ENCODE results near the gene FUCA1.
"Not testable (repeated sequence)": the region's sequence is repeated elsewhere in the genome, so short reads cannot be mapped to it uniquely, and the experiment has no call there.

The FUCA1 gene

DNA sequence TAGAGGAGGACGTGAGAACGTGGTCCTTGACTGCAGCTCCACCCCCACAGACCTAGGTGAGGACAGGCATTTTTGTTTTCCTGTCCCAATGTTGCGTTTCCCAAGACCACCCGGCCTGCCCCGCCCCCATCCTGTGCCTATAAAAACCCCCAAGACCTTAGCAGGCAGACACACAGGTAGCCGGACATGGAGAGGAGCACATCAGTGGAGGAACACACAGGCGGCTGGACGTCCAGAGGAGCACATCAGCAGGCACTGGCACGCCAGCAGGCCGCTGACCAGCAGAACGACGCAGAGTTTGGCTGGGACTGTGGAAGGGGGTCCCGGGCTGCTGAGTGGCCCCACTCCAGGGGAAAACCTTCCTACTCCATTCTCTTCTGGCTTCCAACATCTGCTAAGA lies 30.2 kb downstream of the FUCA1 start:
- no peak for DNase-seq

DNA sequence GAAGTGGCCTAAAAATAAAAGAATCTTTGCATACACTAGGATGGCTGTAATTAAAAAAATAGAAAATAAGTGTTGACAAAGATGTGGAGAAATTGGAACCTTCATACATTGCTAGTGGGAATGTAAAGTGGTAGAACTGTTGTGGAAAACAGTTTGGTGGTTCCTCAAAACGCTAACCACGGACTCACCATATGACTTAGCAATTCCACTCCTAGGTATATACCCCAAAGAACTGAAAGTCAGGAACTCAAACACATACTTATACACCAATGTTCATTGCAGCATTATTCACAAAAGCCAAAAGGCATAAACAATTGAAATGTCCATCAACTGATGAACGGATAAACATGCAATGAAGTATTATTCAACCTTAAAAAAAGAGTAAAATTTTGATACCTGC lies 32.1 kb downstream of the FUCA1 start:
- no peak for DNase-seq

DNA sequence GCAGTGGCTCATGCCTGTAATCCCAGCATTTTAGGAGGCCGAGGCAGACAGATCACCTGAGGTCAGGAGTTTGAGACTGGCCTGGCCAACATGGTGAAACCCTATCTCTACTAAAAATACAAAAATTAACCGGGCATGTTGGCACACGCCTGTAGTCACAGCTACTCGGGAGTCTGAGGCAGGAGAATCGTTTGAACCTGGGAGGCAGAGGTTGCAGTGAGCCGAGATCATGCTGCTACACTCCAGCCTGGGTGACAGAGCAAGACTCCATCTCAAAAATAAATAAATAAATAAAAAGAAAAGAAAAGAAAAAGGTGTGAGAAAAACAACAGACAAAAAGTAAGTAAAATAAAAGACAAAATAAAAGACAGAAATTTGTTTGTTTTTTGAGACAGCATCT lies 33.9 kb downstream of the FUCA1 start:
- not testable (repeated sequence) for DNase-seq

DNA sequence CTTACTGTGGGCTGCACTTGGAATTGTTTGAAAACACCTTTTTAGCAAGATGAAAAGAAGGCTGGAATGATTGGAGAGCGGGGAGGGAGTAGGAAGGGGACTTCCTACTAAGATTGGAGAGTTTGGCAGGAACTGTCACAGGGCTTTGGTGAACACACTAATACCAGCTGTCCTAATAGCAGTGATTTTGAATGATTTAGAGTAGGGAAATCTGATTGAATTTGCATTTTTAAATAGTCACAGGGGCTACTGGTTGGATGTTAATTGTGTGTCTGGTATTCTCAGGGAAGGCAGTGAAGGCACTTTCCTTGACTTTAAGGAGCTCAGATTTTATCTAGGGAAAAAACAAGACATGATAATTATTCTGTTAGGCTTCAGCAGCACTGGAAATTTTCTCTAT lies 40.4 kb downstream of the FUCA1 start:
- no peak for DNase-seq

DNA sequence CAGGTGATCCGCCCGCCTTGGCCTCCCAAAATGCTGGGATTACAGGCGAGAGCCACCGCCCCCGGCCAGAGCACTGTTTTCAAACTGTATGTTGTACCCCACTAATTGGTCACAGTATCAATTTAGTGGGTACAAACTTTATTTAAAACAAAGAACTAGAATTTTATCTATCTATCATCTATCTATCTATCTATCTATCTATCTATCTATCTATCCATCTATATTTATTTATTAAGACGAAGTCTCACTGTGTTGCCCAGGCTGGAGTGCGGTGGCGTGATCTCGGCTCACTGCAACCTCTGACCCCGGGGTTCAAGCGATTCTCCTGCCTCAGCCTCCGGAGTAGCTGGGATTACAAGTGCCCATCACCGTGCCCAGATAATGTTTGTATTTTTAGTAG lies 41.5 kb downstream of the FUCA1 start:
- not testable (repeated sequence) for DNase-seq

DNA sequence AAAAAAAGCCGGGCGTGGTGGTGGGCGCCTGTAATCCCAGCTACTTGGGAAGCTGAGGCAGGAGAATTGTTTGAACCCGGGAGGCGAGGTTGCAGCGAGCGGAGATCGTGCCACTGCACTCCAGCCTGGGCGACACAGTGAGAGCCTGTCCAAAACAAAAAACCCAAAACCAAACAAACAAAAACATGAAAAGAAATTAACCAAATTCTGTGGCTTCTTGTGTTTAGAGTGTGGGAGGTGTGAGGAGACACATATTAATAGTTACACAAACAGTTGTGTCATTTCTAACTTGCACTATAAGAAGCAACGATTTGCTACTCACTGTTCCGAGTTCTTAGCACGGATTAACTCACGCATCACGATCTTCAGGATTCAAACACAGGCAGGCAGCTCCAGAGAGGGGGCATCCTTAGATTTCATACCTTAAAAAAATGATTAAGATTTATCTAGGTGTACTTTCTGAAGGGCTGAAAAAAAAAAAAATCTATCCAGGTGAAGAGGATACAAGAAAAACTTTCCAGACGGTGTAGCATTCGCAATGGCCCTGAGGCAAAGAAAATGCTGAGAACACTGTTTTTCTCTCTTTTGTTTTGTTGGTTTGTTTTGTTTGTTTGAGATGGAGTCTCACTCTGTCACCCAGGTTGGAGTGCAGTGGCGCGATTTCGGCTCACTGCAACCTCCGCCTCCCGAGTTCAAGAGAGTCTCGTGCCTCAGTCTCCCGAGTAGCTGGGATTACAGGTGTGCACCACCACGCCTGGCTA lies 42.1 kb downstream of the FUCA1 start:
- DNase-seq, result peak in 1 of 14 donors; percentile 1

DNA sequence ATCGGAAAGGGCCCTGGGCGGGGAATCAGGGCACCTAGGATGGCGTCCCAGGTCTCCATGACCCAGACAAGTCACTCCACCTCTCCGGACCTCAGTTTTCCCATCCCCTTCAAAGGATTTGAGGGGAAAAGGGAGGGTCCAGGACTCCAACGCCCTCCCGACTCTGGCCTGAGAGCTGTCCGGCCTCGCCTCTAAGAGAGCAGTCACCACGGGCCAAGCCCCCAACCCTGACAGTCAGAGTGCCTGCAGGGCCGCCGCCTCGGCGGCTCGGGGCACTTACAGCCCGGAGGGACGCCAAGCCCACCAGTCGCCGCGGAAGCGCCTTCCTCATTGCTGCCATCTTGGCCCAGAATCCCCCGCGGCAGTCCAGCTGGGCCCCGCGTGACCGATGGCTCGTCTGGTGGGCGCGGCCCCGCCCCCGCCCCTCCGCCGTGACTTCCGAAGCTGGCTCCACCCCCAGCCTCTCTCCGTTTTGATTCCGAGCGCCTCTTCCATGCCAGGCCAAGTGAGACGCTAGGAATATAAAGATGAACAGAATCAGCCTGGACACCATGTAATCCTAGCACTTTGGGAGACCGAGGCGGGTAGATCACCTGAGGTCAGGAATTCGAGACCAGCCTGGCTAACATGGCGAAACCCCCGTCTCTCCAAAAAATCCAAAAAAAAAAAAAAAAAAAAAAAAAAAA lies 42.9 kb downstream of the FUCA1 start, which contains the start of gene HMGCL:
HMGCL (minus strand) TSS at position 354 of the 686 bp plus-strand sequence; CDS start at position 340, 14 bp downstream.
- DNase-seq, result peak; percentile 48 to 93 (median 84)

DNA sequence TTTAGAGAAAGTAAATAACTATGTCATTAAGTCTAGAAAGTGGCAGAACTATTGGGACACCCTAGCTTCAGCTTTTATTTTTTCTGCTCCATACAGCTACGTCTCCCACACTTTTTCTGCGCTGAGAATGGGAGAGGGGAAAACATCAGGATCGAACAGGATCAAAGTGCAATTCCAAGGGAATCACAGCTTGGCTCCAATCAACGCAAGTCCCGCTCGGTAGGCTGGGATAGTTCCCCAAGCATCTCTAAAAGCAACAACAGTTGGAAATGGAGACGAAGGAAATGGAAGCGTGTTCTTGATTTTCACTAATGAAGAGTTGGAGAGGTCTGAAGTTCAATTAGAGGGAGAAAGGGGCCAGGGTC lies 43.4 kb downstream of the FUCA1 start:
- DNase-seq, result no peak

DNA sequence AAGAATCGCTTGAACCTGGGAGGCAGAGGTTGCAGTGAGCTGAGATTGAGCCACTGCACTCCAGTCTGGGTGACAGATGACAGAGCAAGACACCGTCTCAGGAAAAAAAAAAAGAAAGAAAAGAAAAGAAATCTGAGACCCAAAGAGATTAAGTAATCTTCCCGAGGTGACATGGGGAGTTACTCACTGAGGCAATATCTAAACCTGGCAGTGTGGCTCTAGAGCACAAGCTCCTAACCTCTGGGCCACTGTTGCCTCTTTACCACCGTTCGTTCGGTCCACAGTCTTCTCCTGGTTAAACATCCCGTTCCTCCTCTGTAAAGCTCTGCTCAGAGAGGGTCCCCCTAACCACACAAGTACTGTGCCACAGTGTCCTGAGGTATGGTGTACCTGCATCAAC lies 44.3 kb downstream of the FUCA1 start:
- no peak for DNase-seq

DNA sequence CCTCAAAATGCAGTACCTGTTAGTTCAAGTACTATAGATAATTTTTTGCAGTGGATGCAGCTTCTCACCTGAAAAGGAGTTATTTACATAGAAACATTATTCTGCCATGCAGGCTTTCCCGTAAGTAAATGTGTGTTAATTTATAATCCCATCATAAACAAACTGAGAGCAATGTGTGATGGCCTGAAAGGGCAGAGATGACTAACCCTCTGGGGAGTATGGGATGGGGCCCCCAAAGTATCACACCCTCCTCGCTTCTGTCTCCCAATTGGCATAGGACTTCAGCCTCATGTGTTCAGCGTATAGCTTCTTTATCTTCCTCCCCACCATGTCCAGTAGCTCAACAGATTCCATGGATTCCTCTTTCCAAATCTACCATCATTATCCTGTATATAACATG lies 50.5 kb downstream of the FUCA1 start:
- no peak for DNase-seq

DNA sequence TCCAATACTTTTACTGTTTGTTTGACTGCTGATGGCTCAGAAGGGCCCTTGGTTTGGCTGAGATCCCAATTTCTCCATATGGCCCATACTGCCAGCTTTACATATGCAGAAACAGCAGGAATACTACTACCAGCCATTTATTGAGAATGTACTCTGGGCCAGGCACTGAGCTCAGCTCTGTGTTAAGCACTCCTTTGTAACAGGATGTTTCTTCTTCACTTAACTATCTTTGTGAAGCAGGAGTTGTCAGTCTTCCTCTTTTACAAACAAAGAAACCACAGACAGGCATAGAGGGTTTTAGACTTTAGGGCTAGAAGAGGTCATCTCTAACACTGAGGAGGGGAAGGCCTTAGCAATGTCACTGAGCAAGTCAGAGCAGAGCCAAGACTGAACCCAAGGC lies 51.2 kb downstream of the FUCA1 start:
- DNase-seq, result no peak

DNA sequence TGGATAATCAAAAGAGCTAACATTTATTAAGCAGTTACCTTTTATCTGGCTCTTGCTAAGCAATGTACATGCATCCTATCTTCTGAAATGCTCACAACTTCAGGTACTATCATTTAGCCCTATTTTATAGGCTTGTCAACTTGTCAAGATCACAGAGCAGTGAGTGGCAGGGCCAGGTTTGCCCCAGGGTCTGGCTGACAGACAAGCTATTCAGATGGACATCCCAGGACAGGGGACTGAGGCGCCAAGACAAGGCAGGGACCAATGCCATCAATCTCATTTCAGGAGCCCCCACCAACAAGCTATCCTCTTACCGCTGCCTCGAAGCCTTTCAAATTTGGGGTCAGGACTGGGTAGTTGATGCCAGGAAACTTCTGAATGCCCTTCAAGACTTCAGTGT lies 51.7 kb downstream of the FUCA1 start:
- DNase-seq, result no peak

DNA sequence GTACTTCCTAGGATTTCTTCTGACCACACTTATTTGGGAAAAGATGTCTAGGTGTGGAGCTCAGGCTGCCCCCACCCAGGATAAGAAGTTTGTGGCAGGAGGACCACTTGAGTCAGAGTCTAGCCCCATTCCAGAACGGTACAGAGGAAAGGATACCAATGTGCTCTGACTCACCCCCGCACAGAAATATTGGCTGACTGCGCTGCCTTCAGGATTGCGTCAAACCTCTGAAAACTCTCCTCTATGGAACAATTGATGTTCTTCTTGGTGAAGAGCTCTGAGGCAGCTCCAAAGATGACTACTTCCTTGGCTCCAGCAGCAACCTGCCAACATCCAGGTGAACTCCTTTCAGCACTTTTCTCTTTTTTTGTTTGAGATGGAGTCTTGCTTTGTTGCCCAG lies 54.1 kb downstream of the FUCA1 start:
- DNase-seq, result no peak

DNA sequence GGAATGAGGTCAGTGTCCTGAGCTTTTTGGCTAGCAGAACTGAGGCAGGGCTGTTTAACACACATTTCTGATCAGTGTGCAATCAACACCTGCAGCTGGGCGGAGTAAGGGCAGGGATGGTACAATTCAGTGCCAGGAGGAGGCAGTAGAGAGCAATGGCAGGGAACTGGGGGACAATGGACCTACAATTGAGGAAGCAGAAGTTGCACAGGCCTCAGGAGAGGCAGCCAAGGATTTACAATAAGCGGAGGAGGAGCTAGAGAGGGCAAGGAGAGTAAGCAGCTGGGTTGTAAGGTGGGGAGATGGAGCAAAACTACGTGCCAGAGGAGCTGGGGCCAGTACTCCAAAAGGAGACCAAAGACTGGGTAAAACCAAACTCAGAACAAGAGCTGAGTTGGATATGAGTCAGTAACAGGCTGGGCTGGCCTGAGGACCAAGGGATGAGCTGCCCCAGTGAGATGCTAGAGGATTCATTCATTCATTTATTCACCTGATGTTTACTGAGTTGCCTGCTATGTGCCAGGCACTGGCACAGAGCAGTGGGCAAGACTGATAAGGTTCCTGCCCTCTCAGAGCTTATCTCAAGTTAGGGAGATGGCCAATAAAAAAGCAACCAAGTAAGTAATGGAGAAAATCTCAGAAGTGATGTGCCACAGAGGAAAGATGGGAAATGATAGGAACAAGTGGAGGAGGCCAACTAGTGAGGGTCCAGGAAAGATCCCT lies 57.1 kb downstream of the FUCA1 start:
- peak in 7 of 14 donors; percentile 8 to 45 (median 16) for DNase-seq

DNA sequence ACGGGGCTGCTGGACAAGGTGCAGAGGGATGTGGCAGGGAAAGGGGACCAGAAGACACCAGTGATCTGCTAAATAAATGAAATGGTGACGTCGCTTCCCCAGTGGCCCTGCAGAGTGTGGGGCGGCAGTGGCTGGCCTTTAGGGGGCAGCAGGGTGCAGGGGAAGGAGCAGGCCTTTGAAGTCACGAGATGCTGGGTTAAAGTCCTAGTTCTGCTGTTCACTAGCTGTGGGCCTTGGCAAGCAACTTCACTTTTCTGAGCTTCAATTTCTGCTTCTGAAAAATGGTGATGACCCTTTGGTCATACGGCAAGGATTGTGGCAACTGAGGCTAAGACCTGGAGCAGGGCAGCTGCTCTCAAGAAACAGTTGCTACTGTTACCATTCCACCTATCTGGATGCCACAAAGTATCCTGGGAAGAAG lies 58.3 kb downstream of the FUCA1 start:
- DNase-seq, result peak in 9 of 14 donors; percentile 10 to 60 (median 36)

DNA sequence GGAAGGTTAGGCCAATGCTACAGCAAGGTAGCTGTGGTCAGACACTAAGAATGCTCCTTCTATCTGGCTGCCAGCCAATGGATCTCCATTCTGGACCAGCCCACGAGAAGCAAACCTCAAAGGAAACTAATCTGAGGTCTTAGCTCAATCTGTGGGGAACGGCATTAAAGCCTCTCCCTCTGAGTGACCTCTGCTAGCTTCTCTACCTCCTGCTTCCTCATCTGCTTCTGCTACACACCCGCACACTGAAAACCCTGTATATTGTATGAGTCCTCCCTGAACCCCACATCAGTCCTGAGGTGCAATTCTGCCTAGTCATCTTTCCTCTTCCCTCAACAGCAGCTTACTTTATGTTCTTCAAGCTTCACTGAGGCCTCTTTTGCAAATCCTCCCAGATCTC lies 60.6 kb downstream of the FUCA1 start:
- DNase-seq, result no peak

DNA sequence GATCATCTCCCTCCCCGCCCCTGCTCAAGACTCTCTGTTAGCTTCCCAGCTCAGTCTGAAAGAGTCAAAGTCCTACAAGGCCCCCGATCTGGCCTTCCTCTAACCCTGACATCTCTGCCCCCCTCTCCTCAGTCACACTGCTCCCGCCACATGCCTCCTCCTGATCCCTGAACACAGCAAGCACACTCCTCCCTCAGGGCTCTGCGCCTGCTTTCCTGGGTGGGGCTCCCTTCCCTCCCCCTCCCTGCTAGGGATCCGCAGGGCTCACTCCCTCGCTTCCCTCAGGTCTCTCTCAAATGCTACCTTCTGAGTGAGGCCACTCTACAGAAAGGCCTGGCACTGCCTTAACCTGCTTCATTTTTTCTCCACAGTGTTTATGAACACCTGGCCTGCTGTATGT lies 61.8 kb downstream of the FUCA1 start:
- DNase-seq, result no peak

DNA sequence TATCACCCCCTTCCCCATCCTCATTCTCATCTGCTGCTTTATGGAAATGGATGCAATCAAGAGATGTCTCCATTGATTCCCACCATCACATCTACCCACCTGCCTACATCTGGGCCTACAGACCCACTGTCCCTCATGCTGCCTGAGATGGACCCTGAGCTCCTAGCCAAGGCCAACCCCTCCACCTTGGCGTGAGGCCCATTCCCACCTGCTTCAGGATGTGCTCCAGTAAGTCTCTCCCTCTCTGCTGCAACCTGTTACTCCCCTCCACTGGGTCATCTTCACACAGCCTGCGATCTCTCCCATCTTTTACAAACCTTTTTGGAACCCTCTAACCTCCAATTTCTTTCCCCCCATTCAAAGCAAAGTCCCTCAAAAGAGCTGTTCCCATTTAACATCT lies 63.1 kb downstream of the FUCA1 start:
- DNase-seq, result no peak

DNA sequence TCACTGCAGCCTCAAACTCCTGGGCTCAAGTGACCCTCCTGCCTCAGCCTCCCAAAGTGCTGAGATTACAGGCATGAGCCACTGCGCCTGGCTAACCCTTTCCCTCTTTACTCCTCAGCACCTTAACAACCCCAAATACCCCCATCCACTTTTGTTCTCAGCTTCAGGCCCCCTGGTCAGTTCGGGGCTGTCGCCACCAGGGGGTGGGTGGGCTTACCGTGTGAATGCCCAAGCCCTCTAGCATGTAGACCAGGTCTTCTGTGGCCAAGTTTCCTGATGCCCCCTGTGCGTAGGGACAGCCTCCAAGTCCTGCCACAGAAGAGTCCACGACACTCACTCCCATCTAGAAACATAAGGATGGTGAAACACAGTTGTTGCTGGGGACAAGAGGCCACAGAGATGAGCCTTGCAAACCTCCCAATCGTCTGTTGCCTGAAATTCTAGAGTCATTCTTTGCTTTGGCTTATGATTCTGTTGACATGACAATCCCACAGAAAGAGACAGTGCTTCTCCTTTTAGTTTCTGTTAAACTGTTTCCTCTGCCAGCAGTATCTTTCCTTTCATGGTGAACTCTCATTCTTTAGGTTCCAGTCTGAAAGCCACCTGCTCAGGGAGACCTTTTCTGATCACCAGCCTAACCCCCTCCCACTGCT lies 63.8 kb downstream of the FUCA1 start:
- no peak for DNase-seq

DNA sequence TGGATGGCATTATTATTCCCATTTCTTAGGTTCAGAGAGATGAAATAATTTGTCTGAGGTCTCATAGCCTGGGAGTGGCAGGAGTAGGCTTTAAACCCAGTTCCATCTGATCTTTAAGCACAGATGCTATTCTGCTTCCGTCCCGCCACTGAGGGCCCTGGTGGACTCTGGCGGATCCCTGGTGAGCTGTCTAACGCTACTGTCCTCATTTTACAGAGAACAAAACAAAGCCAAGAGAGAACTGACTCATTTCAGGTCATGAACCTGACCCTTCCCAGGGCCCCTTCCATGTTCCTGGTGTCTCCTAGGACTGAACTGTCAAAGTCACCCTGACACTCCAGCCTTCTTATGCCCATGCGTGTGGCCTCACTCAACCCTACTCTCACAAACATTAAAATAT lies 64.4 kb downstream of the FUCA1 start:
- DNase-seq, result no peak

DNA sequence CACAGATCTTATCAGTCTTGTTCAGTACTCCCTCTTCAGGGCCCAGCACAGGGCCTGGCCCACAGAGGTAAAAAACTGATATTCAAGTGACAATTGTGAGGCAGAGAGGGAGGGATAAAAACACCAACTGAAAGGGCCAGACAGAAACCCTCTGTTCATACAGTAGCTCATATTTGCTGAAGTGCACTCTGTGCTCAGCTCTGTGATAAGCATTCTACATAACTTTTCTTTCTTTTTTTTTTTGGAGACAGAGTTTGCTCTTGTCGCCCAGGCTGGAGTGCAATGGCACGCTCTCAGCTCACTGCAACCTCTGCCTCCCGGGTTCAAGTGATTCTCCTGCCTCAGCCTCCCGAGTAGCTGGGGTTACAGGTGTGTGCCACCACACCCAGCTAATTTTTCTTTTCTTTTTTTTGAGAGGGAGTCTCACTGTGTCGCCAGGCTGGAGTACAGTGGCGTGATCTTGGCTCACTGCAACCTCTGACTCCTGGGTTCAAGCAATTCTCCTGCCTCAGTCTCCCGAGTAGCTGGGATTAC lies 65.2 kb downstream of the FUCA1 start:
- not testable (repeated sequence) for DNase-seq

DNA sequence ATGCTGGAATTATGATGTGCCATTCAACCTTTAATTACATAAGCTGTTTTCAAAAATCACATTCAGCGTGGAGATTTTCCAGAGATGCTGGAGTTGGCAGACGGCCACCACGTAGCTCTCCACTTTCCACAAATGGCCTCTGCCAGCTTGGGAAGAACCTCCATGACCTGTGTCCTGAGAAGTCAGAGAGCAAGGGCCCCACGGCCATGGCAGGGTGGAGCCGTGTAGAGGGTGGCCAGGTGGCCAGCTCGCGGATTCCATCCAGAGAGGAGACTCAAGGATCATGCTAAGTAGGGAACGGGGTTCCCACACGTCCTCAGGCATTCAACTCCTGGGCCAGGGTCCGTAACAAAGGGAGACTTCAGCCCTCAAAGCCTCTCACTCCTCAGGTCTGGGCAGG lies 66.2 kb downstream of the FUCA1 start:
- DNase-seq, result no peak

DNA sequence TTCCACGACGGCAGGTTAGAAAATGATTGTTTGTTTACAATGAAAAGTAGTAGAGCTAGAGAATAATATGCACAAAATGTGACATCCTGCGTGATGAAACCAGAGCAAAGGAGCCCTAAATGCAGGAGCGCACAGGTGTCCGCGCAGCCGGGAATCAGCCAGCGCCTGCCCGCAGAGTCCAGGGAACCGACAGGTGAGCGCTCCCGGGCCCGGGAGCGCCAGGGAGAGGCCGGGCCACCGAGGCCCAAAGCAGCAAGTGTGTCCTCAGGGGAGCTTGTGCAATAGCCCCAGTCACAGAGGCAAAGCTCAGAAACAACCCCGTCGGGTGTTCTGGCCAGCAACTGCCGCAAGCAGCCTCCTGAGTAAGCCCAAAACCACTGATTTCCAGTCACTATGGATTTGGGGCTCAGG lies 66.7 kb downstream of the FUCA1 start:
- peak in 3 of 14 donors; percentile 31 to 36 (median 33) for DNase-seq
